Peyer's patch (tissue), 4 donors: ENCODE measurements around the gene IGFN1.

Experiments used
- POLR2A ChIP-seq, 2 donors: fragments of 450-650 bp; IDR thresholded peaks; one replicate each; pipeline ENCODE4 v1.5.1; 2017; ENCODE audit warnings: antibody characterized with exemption in 2 of 2, mild to moderate bottlenecking in 2 of 2, moderate library complexity in 2 of 2
- TF ChIP-seq, protein P1 (sequence below), 6 experiments: fragments of 450-650 bp in 4 of 6; fragments of 200-600 bp in 2 of 6; sonication (generic) in 1 of 6; IDR thresholded peaks; one replicate each; pipeline ENCODE4 v1.5.1; 2017 to 2019; ENCODE audit warnings: antibody characterized with exemption in 6 of 6, mild to moderate bottlenecking in 3 of 6, moderate library complexity in 1 of 6

DNA sequence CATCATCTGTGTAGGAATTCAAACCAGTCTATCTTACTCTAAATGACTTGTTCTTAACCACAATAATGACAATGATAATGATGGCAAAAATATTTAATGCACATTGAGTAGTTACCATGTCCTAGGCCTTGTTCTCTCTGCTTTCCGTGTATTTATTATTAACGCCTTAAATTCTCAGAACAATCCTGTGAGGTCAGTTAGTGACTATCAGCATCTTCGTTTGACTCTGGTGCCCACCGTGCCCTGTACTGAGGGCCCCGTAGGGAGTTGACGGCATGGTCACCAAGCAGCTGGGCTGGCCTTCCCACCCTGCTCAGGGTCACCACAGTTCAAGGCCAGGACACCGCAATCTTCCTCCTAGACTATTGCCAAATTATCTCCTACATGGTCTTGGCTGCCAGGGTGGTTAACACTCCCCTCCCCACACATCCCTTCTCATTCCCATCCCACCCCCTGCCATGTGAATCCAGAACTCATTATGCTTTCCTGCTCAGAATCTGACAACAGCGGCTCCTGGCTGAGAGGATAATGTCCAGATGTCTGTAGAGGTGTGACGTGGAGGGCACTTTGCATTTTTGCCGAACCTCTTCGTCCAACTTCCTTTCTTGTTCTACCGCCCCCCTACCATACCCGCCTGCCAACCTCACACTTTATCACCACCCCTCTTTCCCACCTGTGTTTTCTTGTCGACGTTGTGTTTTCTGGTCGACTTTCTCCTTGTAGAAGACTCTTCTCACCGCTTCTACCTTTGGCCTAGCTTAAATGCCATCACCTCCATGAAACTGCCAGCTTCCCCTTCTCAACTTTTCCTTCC, 33.4 kb downstream of the IGFN1 start:
- TF ChIP-seq, protein P1, sequence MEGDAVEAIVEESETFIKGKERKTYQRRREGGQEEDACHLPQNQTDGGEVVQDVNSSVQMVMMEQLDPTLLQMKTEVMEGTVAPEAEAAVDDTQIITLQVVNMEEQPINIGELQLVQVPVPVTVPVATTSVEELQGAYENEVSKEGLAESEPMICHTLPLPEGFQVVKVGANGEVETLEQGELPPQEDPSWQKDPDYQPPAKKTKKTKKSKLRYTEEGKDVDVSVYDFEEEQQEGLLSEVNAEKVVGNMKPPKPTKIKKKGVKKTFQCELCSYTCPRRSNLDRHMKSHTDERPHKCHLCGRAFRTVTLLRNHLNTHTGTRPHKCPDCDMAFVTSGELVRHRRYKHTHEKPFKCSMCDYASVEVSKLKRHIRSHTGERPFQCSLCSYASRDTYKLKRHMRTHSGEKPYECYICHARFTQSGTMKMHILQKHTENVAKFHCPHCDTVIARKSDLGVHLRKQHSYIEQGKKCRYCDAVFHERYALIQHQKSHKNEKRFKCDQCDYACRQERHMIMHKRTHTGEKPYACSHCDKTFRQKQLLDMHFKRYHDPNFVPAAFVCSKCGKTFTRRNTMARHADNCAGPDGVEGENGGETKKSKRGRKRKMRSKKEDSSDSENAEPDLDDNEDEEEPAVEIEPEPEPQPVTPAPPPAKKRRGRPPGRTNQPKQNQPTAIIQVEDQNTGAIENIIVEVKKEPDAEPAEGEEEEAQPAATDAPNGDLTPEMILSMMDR (IDR thresholded peaks at IDR 0.05): no peak
- TF ChIP-seq POLR2A (IDR thresholded peaks at IDR 0.05): no peak
